ENCODE data around the gene ZNF253.
"Not testable (repeated sequence)": the region's sequence is repeated elsewhere in the genome, so short reads cannot be mapped to it uniquely, and the experiment has no call there.

Gene ZNF253

DNA sequence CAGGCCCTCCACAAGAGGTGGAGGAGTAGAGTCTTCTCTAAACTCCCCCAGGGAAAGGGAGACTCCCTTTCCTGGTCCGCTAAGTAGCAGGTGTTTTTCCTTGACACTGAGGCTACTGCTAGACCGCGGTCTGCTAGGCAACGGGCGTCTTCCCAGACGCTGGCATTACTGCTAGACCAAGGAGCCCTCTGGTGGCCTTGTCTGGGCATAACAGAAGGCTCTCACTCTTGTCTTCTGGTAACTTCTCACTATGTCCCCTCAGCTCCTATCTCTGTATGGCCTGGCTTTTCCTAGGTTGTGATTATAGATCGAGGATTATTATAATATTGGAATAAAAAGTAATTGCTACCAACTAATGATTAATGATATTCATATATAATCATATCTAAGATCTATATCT is 64.7 kb downstream of the ZNF253 start:
- not testable (repeated sequence) for H2AFZ ChIP-seq (ENCODE audit: low read depth, low read length); H3K18ac ChIP-seq (ENCODE audit: low read depth in 1 of 2, low read length in 2 of 2); H2BK15ac ChIP-seq (ENCODE audit: low read depth, poor library complexity, severe bottlenecking); H2BK120ac ChIP-seq (ENCODE audit: low read depth, low read length); H4K8ac ChIP-seq (ENCODE audit: low read length); H3K4me2 ChIP-seq (ENCODE audit: low read length, poor library complexity, severe bottlenecking); H2AK5ac ChIP-seq (ENCODE audit: low read length, severe bottlenecking); H3K79me1 ChIP-seq (replicated peaks; ENCODE audit: low read length, poor library complexity, severe bottlenecking); H3K27me3 ChIP-seq (ENCODE audit: control insufficient read depth in 1 of 2, insufficient read depth in 1 of 2, low read length in 2 of 2); H3K4ac ChIP-seq (ENCODE audit: low read depth in 1 of 2, low read length in 2 of 2); H2BK5ac ChIP-seq (ENCODE audit: low read depth, low read length, poor library complexity, severe bottlenecking); H2BK12ac ChIP-seq (ENCODE audit: low read length in 2 of 2); DNase-seq; H3K27ac ChIP-seq (ENCODE audit: low read length, poor library complexity, severe bottlenecking); H3K23ac ChIP-seq (ENCODE audit: low read length in 2 of 2); H3K4me1 ChIP-seq (ENCODE audit: control insufficient read depth, insufficient read depth, low read depth, low read length); H3K4me3 ChIP-seq (ENCODE audit: insufficient read depth in 1 of 2, low read depth in 1 of 2, low read length in 2 of 2); H3K9ac ChIP-seq (ENCODE audit: low read length); H4K91ac ChIP-seq (ENCODE audit: low read length); H3K14ac ChIP-seq (ENCODE audit: low read length in 2 of 2)
- H3K36me3 ChIP-seq (ENCODE audit: control insufficient read depth in 1 of 2, insufficient read depth in 2 of 2, low read depth in 1 of 2, low read length in 2 of 2) = peaks cover 21 to 50% of the 10 kb centered on the region in 2 experiments
- peaks cover 93% of the 10 kb centered on the region for H3K9me3 ChIP-seq (ENCODE audit: control insufficient read depth, low read length)
- WGBS = 92% methylated on average over 6 of the region's 7 CpGs

DNA sequence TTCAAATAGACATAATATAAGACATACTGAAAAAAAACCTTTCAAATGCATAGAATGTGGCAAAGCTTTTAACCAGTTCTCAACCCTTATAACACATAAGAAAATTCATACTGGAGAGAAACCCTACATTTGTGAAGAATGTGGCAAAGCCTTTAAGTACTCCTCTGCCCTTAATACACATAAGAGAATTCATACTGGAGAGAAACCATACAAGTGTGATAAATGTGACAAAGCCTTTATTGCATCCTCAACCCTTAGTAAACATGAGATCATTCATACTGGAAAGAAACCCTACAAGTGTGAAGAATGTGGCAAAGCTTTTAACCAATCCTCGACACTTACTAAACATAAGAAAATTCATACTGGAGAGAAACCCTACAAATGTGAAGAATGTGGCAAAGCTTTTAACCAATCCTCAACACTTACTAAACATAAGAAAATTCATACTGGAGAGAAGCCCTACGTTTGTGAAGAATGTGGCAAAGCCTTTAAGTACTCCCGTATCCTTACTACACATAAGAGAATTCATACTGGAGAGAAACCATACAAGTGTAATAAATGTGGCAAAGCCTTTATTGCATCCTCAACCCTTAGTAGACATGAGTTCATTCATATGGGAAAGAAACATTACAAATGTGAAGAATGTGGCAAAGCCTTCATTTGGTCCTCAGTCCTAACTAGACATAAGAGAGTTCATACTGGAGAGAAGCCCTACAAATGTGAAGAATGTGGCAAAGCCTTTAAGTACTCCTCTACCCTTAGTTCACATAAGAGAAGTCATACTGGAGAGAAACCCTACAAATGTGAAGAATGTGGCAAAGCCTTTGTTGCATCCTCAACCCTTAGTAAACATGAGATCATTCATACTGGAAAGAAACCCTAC is 68.0 kb downstream of the ZNF253 start:
- H2AFZ ChIP-seq (ENCODE audit: low read depth, low read length); H3K18ac ChIP-seq (ENCODE audit: low read depth in 1 of 2, low read length in 2 of 2); H3K14ac ChIP-seq (ENCODE audit: low read length in 2 of 2); H3K4me2 ChIP-seq (ENCODE audit: low read length, poor library complexity, severe bottlenecking); H3K23ac ChIP-seq (ENCODE audit: low read length in 2 of 2); H3K4me1 ChIP-seq (ENCODE audit: control insufficient read depth, insufficient read depth, low read depth, low read length); H3K27ac ChIP-seq (ENCODE audit: low read length, poor library complexity, severe bottlenecking); H3K27me3 ChIP-seq (ENCODE audit: control insufficient read depth in 1 of 2, insufficient read depth in 1 of 2, low read length in 2 of 2); H3K9ac ChIP-seq (ENCODE audit: low read length); H2AK5ac ChIP-seq (ENCODE audit: low read length, severe bottlenecking); H2BK5ac ChIP-seq (ENCODE audit: low read depth, low read length, poor library complexity, severe bottlenecking); H3K79me1 ChIP-seq (replicated peaks; ENCODE audit: low read length, poor library complexity, severe bottlenecking); H3K4ac ChIP-seq (ENCODE audit: low read depth in 1 of 2, low read length in 2 of 2); H2BK120ac ChIP-seq (ENCODE audit: low read depth, low read length); H4K91ac ChIP-seq (ENCODE audit: low read length); H2BK15ac ChIP-seq (ENCODE audit: low read depth, poor library complexity, severe bottlenecking); H2BK12ac ChIP-seq (ENCODE audit: low read length in 2 of 2); H4K8ac ChIP-seq (ENCODE audit: low read length): not testable (repeated sequence)
- DNase-seq = peak; percentile 2
- peaks cover 11 to 23% of the 10 kb centered on the region in 2 experiments for H3K36me3 ChIP-seq (ENCODE audit: control insufficient read depth in 1 of 2, insufficient read depth in 2 of 2, low read depth in 1 of 2, low read length in 2 of 2)
- peaks cover 94% of the 10 kb centered on the region for H3K9me3 ChIP-seq (ENCODE audit: control insufficient read depth, low read length)
- peak overlapping the region in 1 of 2 experiments; percentile 62 for H3K4me3 ChIP-seq (ENCODE audit: insufficient read depth in 1 of 2, low read depth in 1 of 2, low read length in 2 of 2)
- WGBS = 80% methylated on average over 2 of the region's 3 CpGs

DNA sequence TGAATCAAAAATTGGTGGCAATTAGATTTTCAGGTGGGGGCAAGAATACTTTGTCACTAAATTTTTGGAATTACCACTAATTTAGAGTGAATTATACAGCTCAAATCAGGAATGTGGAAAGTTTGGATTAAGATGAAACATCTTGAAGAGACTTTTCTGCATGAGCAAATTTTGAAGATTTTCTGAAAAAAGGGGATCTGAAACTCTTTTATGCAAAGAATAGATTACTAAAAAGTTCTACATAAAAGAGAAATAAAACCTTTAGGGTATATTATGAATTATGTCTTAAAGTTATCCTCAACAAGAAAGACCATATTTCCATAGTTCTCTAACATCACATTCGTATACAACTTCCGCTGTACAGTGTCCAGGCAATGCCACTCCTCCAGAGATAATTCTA is 71.7 kb downstream of the ZNF253 start:
- no peak overlapping the region for H3K23ac ChIP-seq (ENCODE audit: low read length in 2 of 2)
- H4K91ac ChIP-seq (ENCODE audit: low read length) = no peak overlapping the region
- H2BK120ac ChIP-seq (ENCODE audit: low read depth, low read length) = no peak overlapping the region
- H3K36me3 ChIP-seq (ENCODE audit: control insufficient read depth in 1 of 2, insufficient read depth in 2 of 2, low read depth in 1 of 2, low read length in 2 of 2) = peaks cover 4 to 13% of the 10 kb centered on the region in 2 experiments
- no peak overlapping the region for H3K9ac ChIP-seq (ENCODE audit: low read length)
- DNase-seq = no peak
- peaks cover 98% of the 10 kb centered on the region for H3K9me3 ChIP-seq (ENCODE audit: control insufficient read depth, low read length)
- no peak overlapping the region for H2AFZ ChIP-seq (ENCODE audit: low read depth, low read length)
- H3K4me1 ChIP-seq (ENCODE audit: control insufficient read depth, insufficient read depth, low read depth, low read length) = no peaks in the 10 kb centered on the region
- H2BK5ac ChIP-seq (ENCODE audit: low read depth, low read length, poor library complexity, severe bottlenecking) = no peak overlapping the region
- no peak overlapping the region for H3K4ac ChIP-seq (ENCODE audit: low read depth in 1 of 2, low read length in 2 of 2)
- 93% methylated on average over 2 of the region's 2 CpGs for WGBS
- no peak overlapping the region for H2AK5ac ChIP-seq (ENCODE audit: low read length, severe bottlenecking)
- H3K27ac ChIP-seq (ENCODE audit: low read length, poor library complexity, severe bottlenecking) = no peak overlapping the region
- H3K79me1 ChIP-seq (replicated peaks; ENCODE audit: low read length, poor library complexity, severe bottlenecking) = no peaks in the 10 kb centered on the region
- no peak overlapping the region for H3K4me3 ChIP-seq (ENCODE audit: insufficient read depth in 1 of 2, low read depth in 1 of 2, low read length in 2 of 2)
- H2BK15ac ChIP-seq (ENCODE audit: low read depth, poor library complexity, severe bottlenecking) = no peak overlapping the region
- no peak overlapping the region for H2BK12ac ChIP-seq (ENCODE audit: low read length in 2 of 2)
- H3K18ac ChIP-seq (ENCODE audit: low read depth in 1 of 2, low read length in 2 of 2) = no peak overlapping the region
- no peak overlapping the region for H3K14ac ChIP-seq (ENCODE audit: low read length in 2 of 2)
- H4K8ac ChIP-seq (ENCODE audit: low read length) = no peak overlapping the region
- H3K4me2 ChIP-seq (ENCODE audit: low read length, poor library complexity, severe bottlenecking) = no peak overlapping the region
- no peaks in the 10 kb centered on the region for H3K27me3 ChIP-seq (ENCODE audit: control insufficient read depth in 1 of 2, insufficient read depth in 1 of 2, low read length in 2 of 2)

DNA sequence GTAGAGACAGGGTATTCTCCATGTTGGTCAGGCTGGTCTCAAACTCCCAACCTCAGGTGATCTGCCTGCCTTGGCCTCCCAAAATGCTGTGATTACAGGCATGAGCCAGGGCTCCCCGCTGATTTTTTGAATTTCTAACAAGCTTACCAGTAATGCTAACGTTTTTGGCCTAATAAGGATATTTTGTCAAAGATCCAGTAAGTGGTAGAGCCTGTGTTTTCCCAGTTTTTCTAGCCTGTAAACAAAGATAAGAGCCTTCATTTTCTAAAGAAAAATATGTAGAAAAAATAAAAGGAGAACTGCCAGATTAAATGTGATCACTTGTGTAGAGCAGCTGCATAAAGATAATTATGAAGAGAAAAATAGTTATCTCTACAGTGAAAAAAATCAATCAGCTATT is 72.8 kb downstream of the ZNF253 start:
- no peaks in the 10 kb centered on the region for H3K4me1 ChIP-seq (ENCODE audit: control insufficient read depth, insufficient read depth, low read depth, low read length)
- H3K14ac ChIP-seq (ENCODE audit: low read length in 2 of 2) = no peak overlapping the region
- H3K79me1 ChIP-seq (replicated peaks; ENCODE audit: low read length, poor library complexity, severe bottlenecking) = no peaks in the 10 kb centered on the region
- no peak overlapping the region for H3K9ac ChIP-seq (ENCODE audit: low read length)
- H3K4me3 ChIP-seq (ENCODE audit: insufficient read depth in 1 of 2, low read depth in 1 of 2, low read length in 2 of 2) = no peak overlapping the region
- H2BK120ac ChIP-seq (ENCODE audit: low read depth, low read length) = no peak overlapping the region
- H2AK5ac ChIP-seq (ENCODE audit: low read length, severe bottlenecking) = no peak overlapping the region
- no peak overlapping the region for H4K8ac ChIP-seq (ENCODE audit: low read length)
- no peak for DNase-seq
- H2BK12ac ChIP-seq (ENCODE audit: low read length in 2 of 2) = no peak overlapping the region
- no peak overlapping the region for H2BK5ac ChIP-seq (ENCODE audit: low read depth, low read length, poor library complexity, severe bottlenecking)
- H4K91ac ChIP-seq (ENCODE audit: low read length) = no peak overlapping the region
- H3K23ac ChIP-seq (ENCODE audit: low read length in 2 of 2) = no peak overlapping the region
- H3K18ac ChIP-seq (ENCODE audit: low read depth in 1 of 2, low read length in 2 of 2) = no peak overlapping the region
- H2AFZ ChIP-seq (ENCODE audit: low read depth, low read length) = no peak overlapping the region
- H3K4ac ChIP-seq (ENCODE audit: low read depth in 1 of 2, low read length in 2 of 2) = no peak overlapping the region
- H3K27ac ChIP-seq (ENCODE audit: low read length, poor library complexity, severe bottlenecking) = no peak overlapping the region
- peaks cover 4 to 6% of the 10 kb centered on the region in 2 experiments for H3K36me3 ChIP-seq (ENCODE audit: control insufficient read depth in 1 of 2, insufficient read depth in 2 of 2, low read depth in 1 of 2, low read length in 2 of 2)
- H2BK15ac ChIP-seq (ENCODE audit: low read depth, poor library complexity, severe bottlenecking) = no peak overlapping the region
- no peak overlapping the region for H3K4me2 ChIP-seq (ENCODE audit: low read length, poor library complexity, severe bottlenecking)
- H3K9me3 ChIP-seq (ENCODE audit: control insufficient read depth, low read length) = peaks cover 97% of the 10 kb centered on the region
- H3K27me3 ChIP-seq (ENCODE audit: control insufficient read depth in 1 of 2, insufficient read depth in 1 of 2, low read length in 2 of 2) = no peaks in the 10 kb centered on the region
- WGBS = no CpG with 5 or more reads among the region's 2 CpGs
